ENCODE data around the gene RALY. TPM values are rescaled to one million over a fixed set of nuclear protein-coding genes. Genes with fewer than 3 reads are reported as not detected.

RALY gene
- total and polyA plus RNA-seq, 10 of the 15 experiments (the other 5 are each of a cell fraction or from before 2014, with no cell fraction given), result 1.2 to 246 (median 137) TPM

DNA sequence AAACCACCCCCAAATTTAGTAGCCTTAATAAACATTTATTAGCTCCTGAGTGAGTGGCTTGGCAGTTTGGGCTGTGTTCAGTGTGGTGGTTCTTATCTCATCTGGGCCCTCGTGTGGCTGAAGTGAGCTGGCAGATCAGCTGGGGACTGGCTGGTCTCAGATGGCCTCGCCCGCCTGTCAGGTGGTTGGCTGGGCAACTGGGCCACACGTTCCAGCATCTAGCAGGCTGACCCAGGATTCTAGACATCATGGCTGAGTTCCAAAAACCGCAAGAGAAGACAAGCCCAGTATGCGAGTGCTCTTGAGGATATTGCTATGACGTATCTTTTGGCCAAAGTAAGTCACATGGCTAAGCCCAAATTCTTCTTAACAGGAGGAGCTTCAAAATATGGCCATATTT, 89.4 kb downstream of the RALY start (continued):
- no peak for TF ChIP-seq ZBTB33 (IDR thresholded peaks at IDR 0.05)
- TF ChIP-seq ATF7 (IDR thresholded peaks at IDR 0.05; ENCODE audit: low read depth), result no peak
- no peak for TF ChIP-seq LARP7 (IDR thresholded peaks at IDR 0.05)
- no peak for TF ChIP-seq EGR1 (IDR thresholded peaks at IDR 0.05; ENCODE audit: borderline replicate concordance in 1 of 2, low read depth in 2 of 2, low read length in 2 of 2)
- TF ChIP-seq ZNF207 (IDR thresholded peaks at IDR 0.05; ENCODE audit: borderline replicate concordance), result no peak

GRCh38 chr20:34083781-34084180, 90.1 kb downstream of the RALY start:
- Histone ChIP-seq H4K20me1 (ENCODE audit: control insufficient read depth, insufficient read depth) (0 out of 2 replicates have a peak, but pooled peaks cover 3% of the 10 kb centered on the region), H3K9ac (ENCODE audit: control insufficient read depth, insufficient read depth, low read length) (no peak overlapping the region), H3K27me3 (replicated peaks in 1 of 2; ENCODE audit: control insufficient read depth in 2 of 2, insufficient read depth in 2 of 2, low read length in 1 of 2) (no peaks in the 10 kb centered on the region), H3K4me3 (no peak overlapping the region), H3K27ac (ENCODE audit: control insufficient read depth, insufficient read depth) (no peak overlapping the region), H2AFZ (ENCODE audit: control insufficient read depth, low read depth, low read length) (no peak overlapping the region), H3K36me3 (ENCODE audit: control insufficient read depth in 2 of 2, insufficient read depth in 2 of 2, low read length in 1 of 2) (peaks cover 23 to 30% of the 10 kb centered on the region in 2 experiments), H3K4me1 (ENCODE audit: control insufficient read depth, insufficient read depth, low read length) (no peaks in the 10 kb centered on the region), H3K4me2 (ENCODE audit: control insufficient read depth, insufficient read depth) (no peak overlapping the region), H3K9me3 (replicated peaks; ENCODE audit: control insufficient read depth, insufficient read depth, low read length) (no peaks in the 10 kb centered on the region), H3K79me2 (ENCODE audit: control insufficient read depth, insufficient read depth, low read length) (no peaks in the 10 kb centered on the region)
- ChIA-PET RAD21 (ENCODE audit: unreplicated experiment) (no interaction called here), SMC1A (ENCODE audit: uncharacterized antibody, unreplicated experiment) (interaction anchor here (1.6 kb wide), 1 partner anchor 33 kb away, joined by 3 read pairs; no protein-coding TSS in a partner anchor), POLR2A (no interaction called here), CTCF (interaction anchor here (1.2 kb wide), 1 partner anchor 30 kb away, joined by 3 read pairs; no protein-coding TSS in a partner anchor)
- BruUV-seq (replicated peaks), result no TSS peak
- ATAC-seq, result no peak
- TF ChIP-seq ZNF592 (IDR thresholded peaks at IDR 0.05), result no peak
- 92% methylated on average over 2 of the region's 2 CpGs for WGBS (ENCODE audit: insufficient coverage, insufficient replicate concordance, low lambda C conversion rate, missing lambda C conversion rate)
- DNase-seq (ENCODE audit: low read depth, low spot score), result no peak
- in situ Hi-C loops (cut with MboI), result no loop called here
- intact Hi-C loops (cut with micrococcal nuclease; ENCODE audit: unreplicated experiment), result no loop called here
- no peak for FAIRE-seq

All from GM12878 (cell line).